ENCODE measurements around the gene EPB41L3. TPM values are rescaled to one million over a fixed set of nuclear protein-coding genes. Genes with fewer than 3 reads are reported as not detected.

Gene EPB41L3
- total RNA-seq, 1 experiment from 2014 or later = 20.6 TPM

DNA sequence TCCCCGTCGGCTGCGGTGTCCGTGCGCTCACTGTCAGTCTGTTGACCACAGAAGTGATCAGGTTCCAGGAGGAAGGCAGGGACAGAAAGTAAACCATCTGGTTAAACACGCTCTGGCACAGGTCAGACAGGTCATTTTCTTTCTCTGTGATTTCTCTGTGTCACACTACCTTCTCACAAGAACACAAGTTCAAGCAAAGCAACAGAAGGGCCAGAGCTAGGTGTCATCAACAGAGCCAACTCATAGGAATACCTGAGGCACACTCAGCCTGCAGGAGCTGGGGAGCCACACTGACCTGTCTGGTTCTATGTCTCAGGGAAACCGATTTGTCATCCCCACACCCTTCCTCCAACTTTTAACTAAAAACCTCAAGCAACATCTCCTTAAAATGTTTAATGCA is 133.2 kb downstream of the EPB41L3 start (continued):
- no peak for TF ChIP-seq GTF2I (CRISPR knock-in tag; conservative IDR thresholded peaks at IDR 0.05)

DNA sequence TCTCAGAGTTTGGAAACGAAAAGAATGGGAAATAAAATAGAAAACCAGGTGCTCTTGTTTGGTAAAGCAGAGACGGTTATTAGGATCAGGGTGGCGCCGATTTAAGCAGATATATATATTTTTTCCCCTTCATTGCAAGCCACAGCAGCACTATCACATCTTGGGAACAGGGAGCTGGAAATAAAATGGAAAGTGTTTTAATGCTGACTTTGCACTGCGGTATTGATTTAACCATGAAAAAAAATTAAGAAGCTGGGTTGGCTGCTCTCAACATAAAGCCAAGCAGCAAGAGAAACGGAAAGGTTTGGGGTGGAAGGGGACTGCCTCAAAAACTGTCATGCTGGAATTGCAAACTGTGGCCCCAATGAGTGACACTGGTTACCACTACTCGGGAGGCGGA is 145.5 kb downstream of the EPB41L3 start:
- no peak for ATAC-seq
- no peak for TF ChIP-seq TEAD4 (CRISPR knock-in tag; IDR thresholded peaks at IDR 0.05)
- TF ChIP-seq, protein P1, sequence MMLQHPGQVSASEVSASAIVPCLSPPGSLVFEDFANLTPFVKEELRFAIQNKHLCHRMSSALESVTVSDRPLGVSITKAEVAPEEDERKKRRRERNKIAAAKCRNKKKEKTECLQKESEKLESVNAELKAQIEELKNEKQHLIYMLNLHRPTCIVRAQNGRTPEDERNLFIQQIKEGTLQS (CRISPR knock-in tag; conservative IDR thresholded peaks at IDR 0.05) = no peak
- TF ChIP-seq ZNF671 (CRISPR knock-in tag; IDR thresholded peaks at IDR 0.05) = no peak
- no peak for TF ChIP-seq KAT7 (CRISPR knock-in tag; IDR thresholded peaks at IDR 0.05; ENCODE audit: borderline replicate concordance)
- TF ChIP-seq, protein P2, sequence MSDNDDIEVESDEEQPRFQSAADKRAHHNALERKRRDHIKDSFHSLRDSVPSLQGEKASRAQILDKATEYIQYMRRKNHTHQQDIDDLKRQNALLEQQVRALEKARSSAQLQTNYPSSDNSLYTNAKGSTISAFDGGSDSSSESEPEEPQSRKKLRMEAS (CRISPR knock-in tag; IDR thresholded peaks at IDR 0.05) = no peak
- TF ChIP-seq, protein P3, sequence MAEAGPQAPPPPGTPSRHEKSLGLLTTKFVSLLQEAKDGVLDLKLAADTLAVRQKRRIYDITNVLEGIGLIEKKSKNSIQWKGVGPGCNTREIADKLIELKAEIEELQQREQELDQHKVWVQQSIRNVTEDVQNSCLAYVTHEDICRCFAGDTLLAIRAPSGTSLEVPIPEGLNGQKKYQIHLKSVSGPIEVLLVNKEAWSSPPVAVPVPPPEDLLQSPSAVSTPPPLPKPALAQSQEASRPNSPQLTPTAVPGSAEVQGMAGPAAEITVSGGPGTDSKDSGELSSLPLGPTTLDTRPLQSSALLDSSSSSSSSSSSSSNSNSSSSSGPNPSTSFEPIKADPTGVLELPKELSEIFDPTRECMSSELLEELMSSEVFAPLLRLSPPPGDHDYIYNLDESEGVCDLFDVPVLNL (CRISPR knock-in tag; IDR thresholded peaks at IDR 0.05; ENCODE audit: borderline replicate concordance, low read depth) = no peak
- TF ChIP-seq, protein P4, sequence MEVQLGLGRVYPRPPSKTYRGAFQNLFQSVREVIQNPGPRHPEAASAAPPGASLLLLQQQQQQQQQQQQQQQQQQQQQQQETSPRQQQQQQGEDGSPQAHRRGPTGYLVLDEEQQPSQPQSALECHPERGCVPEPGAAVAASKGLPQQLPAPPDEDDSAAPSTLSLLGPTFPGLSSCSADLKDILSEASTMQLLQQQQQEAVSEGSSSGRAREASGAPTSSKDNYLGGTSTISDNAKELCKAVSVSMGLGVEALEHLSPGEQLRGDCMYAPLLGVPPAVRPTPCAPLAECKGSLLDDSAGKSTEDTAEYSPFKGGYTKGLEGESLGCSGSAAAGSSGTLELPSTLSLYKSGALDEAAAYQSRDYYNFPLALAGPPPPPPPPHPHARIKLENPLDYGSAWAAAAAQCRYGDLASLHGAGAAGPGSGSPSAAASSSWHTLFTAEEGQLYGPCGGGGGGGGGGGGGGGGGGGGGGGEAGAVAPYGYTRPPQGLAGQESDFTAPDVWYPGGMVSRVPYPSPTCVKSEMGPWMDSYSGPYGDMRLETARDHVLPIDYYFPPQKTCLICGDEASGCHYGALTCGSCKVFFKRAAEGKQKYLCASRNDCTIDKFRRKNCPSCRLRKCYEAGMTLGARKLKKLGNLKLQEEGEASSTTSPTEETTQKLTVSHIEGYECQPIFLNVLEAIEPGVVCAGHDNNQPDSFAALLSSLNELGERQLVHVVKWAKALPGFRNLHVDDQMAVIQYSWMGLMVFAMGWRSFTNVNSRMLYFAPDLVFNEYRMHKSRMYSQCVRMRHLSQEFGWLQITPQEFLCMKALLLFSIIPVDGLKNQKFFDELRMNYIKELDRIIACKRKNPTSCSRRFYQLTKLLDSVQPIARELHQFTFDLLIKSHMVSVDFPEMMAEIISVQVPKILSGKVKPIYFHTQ (CRISPR knock-in tag; IDR thresholded peaks at IDR 0.05) = no peak
- TF ChIP-seq, protein P5, sequence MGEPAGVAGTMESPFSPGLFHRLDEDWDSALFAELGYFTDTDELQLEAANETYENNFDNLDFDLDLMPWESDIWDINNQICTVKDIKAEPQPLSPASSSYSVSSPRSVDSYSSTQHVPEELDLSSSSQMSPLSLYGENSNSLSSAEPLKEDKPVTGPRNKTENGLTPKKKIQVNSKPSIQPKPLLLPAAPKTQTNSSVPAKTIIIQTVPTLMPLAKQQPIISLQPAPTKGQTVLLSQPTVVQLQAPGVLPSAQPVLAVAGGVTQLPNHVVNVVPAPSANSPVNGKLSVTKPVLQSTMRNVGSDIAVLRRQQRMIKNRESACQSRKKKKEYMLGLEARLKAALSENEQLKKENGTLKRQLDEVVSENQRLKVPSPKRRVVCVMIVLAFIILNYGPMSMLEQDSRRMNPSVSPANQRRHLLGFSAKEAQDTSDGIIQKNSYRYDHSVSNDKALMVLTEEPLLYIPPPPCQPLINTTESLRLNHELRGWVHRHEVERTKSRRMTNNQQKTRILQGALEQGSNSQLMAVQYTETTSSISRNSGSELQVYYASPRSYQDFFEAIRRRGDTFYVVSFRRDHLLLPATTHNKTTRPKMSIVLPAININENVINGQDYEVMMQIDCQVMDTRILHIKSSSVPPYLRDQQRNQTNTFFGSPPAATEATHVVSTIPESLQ (CRISPR knock-in tag; IDR thresholded peaks at IDR 0.05) = no peak
- no peak for TF ChIP-seq SOX15 (CRISPR knock-in tag; IDR thresholded peaks at IDR 0.05)
- Mint-ChIP-seq H3K36me3 (peaks cover 3% of the 10 kb centered on the region; the same call in 1 of the 2 replicates), H3K9me3 (peaks cover 3% of the 10 kb centered on the region), H3K27me3 (ENCODE audit: low read depth) (no peaks in the 10 kb centered on the region), H3K4me3 (no peak overlapping the region), H3K27ac (no peak overlapping the region), H3K4me1 (peaks cover 15% of the 10 kb centered on the region)
- no peak for DNase-seq (ENCODE audit: low spot score)
- ChIA-PET CTCF (interaction anchor here (0.9 to 1.7 kb wide), 2 partner anchors 16 to 59 kb away, joined by 3 to 4 read pairs; no protein-coding TSS in a partner anchor), POLR2A (no interaction called here)

DNA sequence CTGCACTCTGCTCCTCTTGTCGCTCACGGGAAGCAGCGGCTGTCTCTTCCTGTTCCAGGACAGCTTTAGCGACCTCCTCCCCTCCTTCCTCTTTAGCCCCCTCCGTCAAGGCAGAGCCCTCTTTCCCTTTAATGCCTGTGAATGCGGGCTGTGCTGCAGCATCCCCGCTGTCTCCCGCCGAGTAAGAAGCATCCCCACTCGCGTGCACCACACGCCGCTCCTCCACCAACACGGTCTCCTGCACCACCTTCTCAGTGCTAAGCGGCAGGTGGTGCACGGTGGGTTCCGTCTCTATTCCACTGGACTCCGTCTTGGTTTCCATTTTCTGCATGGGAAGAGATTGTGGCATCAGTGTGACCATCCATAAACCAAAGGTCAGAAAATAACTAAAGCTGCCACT is 146.7 kb downstream of the EPB41L3 start:
- Mint-ChIP-seq H3K27me3 (ENCODE audit: low read depth) (no peaks in the 10 kb centered on the region), H3K4me3 (no peak overlapping the region), H3K4me1 (peaks cover 15% of the 10 kb centered on the region), H3K9me3 (peaks cover 3% of the 10 kb centered on the region), H3K36me3 (peaks cover 3% of the 10 kb centered on the region; the same call in 1 of the 2 replicates), H3K27ac (no peak overlapping the region)
- no peak for TF ChIP-seq TEAD4 (CRISPR knock-in tag; IDR thresholded peaks at IDR 0.05)
- TF ChIP-seq, protein P6, sequence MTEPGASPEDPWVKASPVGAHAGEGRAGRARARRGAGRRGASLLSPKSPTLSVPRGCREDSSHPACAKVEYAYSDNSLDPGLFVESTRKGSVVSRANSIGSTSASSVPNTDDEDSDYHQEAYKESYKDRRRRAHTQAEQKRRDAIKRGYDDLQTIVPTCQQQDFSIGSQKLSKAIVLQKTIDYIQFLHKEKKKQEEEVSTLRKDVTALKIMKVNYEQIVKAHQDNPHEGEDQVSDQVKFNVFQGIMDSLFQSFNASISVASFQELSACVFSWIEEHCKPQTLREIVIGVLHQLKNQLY (CRISPR knock-in tag; IDR thresholded peaks at IDR 0.05) = no peak
- TF ChIP-seq CREB1 (CRISPR knock-in tag; IDR thresholded peaks at IDR 0.05) = no peak
- TF ChIP-seq SOX15 (CRISPR knock-in tag; IDR thresholded peaks at IDR 0.05) = no peak
- no peak for TF ChIP-seq GABPB1 (CRISPR knock-in tag; IDR thresholded peaks at IDR 0.05)
- TF ChIP-seq SP1 (CRISPR knock-in tag; conservative IDR thresholded peaks at IDR 0.05) = no peak
- no peak for TF ChIP-seq PRRX2 (CRISPR knock-in tag; IDR thresholded peaks at IDR 0.05)
- TF ChIP-seq ZNF396 (CRISPR knock-in tag; IDR thresholded peaks at IDR 0.05; ENCODE audit: borderline replicate concordance) = no peak
- TF ChIP-seq, protein P4 (CRISPR knock-in tag; IDR thresholded peaks at IDR 0.05) = no peak
- TF ChIP-seq, protein P7, sequence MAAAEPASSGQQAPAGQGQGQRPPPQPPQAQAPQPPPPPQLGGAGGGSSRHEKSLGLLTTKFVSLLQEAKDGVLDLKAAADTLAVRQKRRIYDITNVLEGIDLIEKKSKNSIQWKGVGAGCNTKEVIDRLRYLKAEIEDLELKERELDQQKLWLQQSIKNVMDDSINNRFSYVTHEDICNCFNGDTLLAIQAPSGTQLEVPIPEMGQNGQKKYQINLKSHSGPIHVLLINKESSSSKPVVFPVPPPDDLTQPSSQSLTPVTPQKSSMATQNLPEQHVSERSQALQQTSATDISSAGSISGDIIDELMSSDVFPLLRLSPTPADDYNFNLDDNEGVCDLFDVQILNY (CRISPR knock-in tag; IDR thresholded peaks at IDR 0.05) = no peak
- no peak for TF ChIP-seq MYBL2 (CRISPR knock-in tag; IDR thresholded peaks at IDR 0.05)
- TF ChIP-seq NR3C1 (CRISPR knock-in tag; conservative IDR thresholded peaks at IDR 0.05; ENCODE audit: low read depth) = no peak
- POLR2A ChIA-PET = no interaction called here
- ATAC-seq = no peak; the same call in 1 of the 2 replicates
- CTCF ChIA-PET = no interaction called here
- DNase-seq (ENCODE audit: low spot score) = no peak
